Right kidney (tissue), 1 donor: ENCODE results near the gene SORBS1.

Source experiments
- DNase-seq: peaks from one replicate; pipeline ENCODE4 v3.0.0-alpha.2; 2016

The SORBS1 gene

GRCh38 chr10:95314192-95314918, 246.8 kb downstream of the SORBS1 start:
- DNase-seq = no peak

GRCh38 chr10:95312986-95313495, 248.1 kb downstream of the SORBS1 start:
- DNase-seq = no peak

GRCh38 chr10:95312257-95312656, 248.9 kb downstream of the SORBS1 start:
- DNase-seq = no peak

GRCh38 chr10:95309958-95310357, 251.2 kb downstream of the SORBS1 start:
- DNase-seq = no peak

DNA sequence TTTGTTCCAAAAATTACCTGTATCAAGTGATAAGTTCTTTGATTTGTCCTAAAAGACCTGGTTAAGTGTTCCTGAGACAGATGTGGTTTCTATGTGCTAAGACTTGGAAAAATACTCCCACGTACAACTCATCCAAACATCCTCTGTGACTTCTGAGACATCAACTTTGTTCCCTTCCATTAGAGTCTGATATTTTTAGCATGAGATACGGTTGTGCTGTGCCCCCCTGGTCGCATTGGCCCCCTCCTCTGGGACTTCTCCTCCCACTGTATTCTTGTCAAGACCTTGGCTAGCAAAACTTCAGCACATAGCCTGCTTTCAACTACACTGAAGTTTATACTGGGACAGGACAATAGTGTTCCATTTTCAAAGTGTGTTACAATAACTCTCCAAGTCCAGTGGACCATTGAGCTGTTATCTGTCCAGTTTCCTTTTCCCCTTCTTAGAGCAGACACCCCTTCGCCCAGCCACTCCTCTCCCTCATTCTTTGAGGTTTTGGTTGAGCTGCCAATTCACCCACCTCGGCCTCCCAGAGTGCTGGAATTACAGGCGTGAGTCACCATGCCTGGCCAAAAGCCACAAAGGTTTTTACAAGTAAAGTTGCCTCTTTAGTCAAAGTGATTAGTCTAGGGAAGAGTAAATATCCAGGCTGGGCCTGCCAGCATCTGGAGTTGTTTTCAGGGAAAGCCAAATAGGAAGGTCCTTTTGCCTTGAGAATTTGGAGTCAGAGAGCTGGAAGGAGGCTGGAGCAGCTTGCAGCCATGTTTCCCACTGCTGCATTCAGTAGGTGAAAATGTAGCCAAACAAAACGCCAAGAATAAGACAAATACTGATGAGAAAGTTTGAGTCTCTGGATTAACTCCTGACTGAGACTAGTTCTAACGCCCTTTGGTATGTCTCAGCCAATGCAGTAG, 252.5 kb downstream of the SORBS1 start:
- DNase-seq = no peak

DNA sequence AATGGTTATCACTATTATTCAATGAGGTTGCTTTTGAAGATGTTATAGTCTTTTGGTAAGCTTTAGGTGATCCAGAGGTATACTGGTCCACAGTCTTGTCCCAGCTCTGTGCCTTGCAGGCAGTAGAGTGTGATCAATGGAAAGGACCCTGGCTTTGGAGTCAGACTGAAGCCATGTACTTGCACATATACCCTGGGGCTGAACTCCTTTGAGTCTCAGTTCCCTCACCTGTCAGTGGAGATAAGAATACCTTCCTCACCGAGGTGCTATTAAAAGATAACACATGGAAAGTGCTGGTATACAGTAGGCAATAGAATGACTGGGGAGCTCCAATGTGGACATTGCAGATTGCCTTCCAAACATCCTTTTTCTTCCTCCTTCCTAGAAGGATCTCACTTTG, 254.3 kb downstream of the SORBS1 start:
- DNase-seq = no peak

GRCh38 chr10:95306318-95306650, 254.9 kb downstream of the SORBS1 start:
- DNase-seq = no peak

GRCh38 chr10:95305606-95306317, 255.4 kb downstream of the SORBS1 start:
- no peak for DNase-seq

- no peak for DNase-seq
Measured at GRCh38 chr10:95304976-95305375, 256.2 kb downstream of the SORBS1 start.

DNA sequence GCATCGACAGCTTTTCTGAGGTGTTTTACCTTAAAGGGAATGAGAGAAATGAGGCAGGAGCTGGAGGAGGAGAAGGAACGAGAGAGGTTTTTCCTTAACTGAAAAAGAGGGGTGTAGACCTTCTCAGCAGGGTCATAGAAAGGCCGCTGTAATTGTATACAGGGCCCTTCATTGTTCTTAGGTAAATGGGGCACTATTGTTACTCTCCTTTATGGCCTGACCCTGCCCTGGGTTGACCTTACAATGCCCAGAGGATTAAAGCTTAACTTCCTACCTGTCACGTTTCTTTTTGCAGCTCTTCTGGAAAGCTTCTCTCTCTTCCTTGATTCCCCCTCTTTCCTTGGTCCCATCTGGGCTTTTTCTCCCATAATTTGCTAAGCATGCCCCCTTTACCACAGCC, 256.7 kb downstream of the SORBS1 start:
- DNase-seq = no peak

GRCh38 chr10:95303950-95304349, 257.2 kb downstream of the SORBS1 start:
- no peak for DNase-seq

- DNase-seq = no peak
Measured at GRCh38 chr10:95303535-95303934, 257.6 kb downstream of the SORBS1 start.

DNA sequence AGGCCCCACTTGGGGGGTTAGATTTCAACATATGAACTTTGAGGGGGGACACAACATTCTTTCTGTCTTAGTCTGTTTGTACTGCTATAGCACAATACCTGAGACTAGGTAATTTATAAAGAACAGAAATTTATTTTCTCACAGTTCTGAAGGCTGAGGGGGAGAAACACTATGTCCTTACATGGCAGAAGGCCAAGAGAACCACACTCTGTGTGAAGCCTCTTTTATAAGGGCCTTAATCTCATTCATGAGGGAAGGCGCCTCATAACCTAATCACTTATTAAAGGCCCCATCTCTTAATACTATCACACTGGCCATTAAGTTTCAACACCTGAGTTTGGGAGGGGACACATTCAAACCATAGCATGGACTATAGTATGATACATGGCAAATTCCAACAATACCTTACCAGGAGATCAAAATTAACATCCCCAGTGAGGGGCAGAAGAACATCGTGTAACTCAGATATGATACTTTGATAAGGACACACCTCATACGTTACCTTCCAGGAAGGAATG, 261.1 kb downstream of the SORBS1 start:
- DNase-seq = no peak

GRCh38 chr10:95297402-95297801, 263.8 kb downstream of the SORBS1 start:
- no peak for DNase-seq

DNA sequence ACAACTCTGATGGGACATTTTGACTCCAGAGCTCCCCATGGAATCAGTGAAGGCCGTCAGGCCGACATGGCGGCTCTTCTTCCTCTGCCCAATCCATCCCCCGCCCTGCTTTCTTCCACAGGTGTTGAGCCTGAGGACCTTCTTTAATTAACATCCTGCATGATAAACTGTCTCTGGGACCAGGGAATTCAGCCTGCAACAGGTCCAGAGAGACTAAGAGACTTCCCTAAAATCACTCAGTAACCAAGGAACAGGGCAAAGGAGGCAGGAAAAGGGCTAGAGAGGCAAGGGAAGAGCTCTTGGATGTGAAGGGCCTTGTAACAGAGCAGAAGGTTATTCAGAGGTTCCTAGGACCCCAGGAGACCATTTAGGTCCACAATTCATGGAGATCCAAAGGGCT, 264.4 kb downstream of the SORBS1 start:
- DNase-seq = no peak

DNA sequence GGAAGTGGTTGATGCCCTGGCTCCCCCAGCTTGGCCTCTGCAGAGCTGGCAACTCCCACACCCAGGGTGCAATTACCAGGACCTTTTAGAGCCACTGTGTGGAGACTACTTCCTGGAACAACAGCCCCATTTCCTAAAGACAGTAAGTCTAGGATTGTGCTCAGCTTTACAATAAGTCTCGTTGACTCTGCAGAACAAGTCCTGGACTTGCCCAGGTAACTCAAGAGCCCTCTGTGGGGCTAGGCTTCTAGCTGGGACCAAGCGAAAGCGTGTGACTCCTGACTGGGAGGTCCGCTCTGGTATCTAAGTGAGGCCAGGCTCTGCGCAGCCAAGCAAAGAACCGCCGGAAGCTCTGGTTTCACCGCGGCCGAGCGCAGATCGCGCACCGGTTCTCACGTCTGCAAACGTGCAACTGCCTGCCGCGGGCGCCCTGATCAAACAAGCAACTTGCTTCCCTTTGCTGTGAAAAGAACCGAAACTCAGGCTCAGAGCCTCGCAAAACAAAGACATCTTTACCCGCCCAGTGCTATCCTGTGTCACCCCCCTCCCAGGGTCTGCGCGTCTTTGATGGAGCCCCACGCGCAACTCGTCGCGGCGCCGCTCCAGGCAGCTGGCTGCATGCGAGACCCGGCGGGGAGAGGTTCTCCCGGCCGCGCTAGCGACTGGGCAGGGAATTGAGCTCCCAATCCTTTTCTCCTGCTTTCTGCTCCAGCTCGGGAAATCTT, 266.0 kb downstream of the SORBS1 start:
- DNase-seq = peak; percentile 81

DNA sequence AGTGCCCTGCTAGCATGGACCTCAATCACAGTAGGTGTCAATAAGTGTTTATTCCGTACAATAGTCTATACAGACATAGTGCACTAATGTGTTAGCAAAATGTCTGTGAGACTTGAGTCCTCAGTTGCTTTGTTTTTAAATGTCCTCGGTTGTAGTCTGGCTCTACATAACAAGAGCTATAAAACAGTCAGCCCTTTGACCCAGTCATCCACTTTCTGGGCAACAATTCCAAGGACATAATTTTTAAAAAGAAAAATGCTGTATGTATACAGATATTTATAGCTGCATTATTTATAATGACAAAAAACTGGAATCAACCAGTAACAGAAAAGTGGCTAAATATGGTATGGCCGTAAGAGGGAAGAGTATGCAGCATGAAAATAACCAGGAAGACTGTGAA, 267.5 kb downstream of the SORBS1 start:
- peak; percentile 43 for DNase-seq

GRCh38 chr10:95291365-95292039, 269.7 kb downstream of the SORBS1 start:
- DNase-seq = no peak

GRCh38 chr10:95290461-95291364, 270.5 kb downstream of the SORBS1 start, which contains the start of gene PDLIM1:
TSS of gene PDLIM1 (minus strand) at chr10:95291003. CDS start at chr10:95290915, 88 bp downstream.
- DNase-seq = peak; percentile 82

GRCh38 chr10:95289921-95290421, 271.2 kb downstream of the SORBS1 start:
- no peak for DNase-seq
